ENCODE data around the gene EGFL8.

Gene EGFL8

DNA sequence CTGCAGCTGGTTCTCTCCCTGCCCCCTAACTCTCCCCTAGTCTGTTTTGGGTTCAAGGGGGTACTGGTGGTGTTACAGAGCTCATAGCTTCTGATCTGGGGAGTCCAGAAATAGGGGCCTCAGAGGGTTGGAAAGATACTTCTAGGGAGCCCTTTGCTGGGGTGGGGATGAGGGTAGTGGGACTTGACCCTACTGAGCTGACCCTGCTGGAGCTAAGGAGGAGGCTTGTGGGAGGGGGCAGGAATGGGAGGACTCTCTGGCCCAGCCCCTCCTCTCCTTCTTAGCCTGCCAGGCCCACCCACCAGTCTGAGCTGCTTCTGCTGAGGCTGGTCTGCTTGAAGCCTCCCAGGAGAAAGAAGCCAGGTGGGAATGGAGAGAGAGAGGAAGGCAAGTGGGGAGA is at the start of gene EGFL8:
EGFL8 (plus strand) TSS at position 301 of the 400 bp plus-strand sequence. CDS start 1,571 bp downstream, outside the sequence.
- in situ Hi-C loops (cut with HindIII; ENCODE audit: low pct_ligation_motif_present, low pct_unique_long_range_greater_than_20kb, low sequenced_read_pairs), result no loop called here
- no peak for DNase-seq

DNA sequence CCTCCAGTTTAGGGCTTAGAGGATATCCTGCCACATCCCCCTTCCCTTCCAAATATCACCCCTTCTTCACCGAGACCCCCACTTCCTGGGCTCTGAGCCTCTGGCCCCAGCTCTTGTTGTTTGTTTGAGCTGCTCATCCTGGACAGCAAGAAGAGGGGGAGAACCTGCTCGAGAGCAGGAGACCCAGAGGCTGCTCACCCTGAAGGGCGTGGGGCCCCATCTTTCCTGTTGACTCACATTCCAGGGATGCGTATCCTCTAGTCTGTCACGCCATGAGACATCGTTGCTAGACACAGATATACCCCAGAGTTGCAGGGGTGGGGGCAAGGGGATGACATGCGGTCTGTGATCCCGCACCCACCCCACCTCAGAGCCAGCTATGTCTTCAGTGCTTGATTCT is 49.6 kb upstream of the EGFL8 start:
- in situ Hi-C loops (cut with HindIII; ENCODE audit: low pct_ligation_motif_present, low pct_unique_long_range_greater_than_20kb, low sequenced_read_pairs), result no loop called here
- DNase-seq, result no peak

DNA sequence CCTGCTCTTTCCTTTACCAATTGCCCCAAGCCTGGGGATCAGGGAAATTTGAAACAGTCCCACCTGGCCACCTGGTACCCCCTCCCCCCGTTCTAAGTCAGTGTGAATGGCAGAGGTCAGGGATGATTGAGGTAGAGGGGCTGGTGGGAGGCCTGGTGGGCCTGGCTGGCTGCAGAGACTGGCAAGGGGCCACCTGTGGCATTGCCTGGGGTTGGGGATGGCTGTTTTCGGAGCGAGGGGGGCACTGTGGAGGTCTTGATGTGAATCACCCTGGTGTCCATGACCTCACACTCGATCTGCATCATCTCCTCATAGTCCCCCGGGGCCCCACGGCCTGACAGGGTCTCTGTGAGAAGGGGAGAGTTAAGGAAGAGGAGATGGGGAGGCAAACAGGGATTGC is 48.8 kb upstream of the EGFL8 start:
- DNase-seq, result no peak
- in situ Hi-C loops (cut with HindIII; ENCODE audit: low pct_ligation_motif_present, low pct_unique_long_range_greater_than_20kb, low sequenced_read_pairs), result no loop called here

DNA sequence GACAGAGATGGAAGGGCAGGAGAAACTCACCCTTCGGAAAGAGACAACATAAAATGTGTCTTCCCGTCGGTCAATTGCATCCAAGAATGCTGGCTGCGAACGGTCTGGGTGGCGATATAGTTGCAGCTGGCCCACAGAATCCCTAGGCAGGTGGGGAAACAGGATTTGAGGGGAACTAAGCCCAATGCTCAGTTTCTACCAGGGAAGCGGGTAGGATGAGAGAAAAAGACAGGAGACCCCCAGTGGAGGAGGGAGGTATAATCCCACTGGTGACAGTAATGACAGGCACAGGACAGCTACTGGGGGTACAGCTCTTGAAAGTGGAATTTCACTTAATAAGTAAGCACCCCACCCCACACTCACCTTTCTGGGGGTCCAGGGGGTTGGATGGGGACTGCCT is 47.7 kb upstream of the EGFL8 start:
- in situ Hi-C loops (cut with HindIII; ENCODE audit: low pct_ligation_motif_present, low pct_unique_long_range_greater_than_20kb, low sequenced_read_pairs), result no loop called here
- no peak for DNase-seq

DNA sequence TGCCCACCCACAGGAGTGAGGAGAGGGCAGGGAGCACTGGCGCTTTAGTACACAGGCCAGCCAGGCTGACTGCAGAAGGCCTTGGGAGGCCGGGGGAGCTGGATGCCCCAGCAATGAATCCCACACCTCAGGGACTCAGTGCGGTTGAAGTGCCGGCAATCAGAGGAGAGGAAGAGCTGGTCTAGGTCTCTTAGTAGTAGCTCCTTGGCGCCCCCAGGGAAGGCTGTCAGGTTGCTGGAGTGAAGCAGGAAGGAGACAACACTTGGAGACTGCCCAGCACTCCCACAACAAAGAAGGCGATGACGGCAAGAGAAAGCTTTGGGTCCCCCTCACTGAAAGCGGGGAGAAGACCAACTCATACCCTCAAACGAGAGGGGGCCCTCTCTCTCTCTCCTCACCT is 46.9 kb upstream of the EGFL8 start:
- in situ Hi-C loops (cut with HindIII; ENCODE audit: low pct_ligation_motif_present, low pct_unique_long_range_greater_than_20kb, low sequenced_read_pairs), result no loop called here
- no peak for DNase-seq

DNA sequence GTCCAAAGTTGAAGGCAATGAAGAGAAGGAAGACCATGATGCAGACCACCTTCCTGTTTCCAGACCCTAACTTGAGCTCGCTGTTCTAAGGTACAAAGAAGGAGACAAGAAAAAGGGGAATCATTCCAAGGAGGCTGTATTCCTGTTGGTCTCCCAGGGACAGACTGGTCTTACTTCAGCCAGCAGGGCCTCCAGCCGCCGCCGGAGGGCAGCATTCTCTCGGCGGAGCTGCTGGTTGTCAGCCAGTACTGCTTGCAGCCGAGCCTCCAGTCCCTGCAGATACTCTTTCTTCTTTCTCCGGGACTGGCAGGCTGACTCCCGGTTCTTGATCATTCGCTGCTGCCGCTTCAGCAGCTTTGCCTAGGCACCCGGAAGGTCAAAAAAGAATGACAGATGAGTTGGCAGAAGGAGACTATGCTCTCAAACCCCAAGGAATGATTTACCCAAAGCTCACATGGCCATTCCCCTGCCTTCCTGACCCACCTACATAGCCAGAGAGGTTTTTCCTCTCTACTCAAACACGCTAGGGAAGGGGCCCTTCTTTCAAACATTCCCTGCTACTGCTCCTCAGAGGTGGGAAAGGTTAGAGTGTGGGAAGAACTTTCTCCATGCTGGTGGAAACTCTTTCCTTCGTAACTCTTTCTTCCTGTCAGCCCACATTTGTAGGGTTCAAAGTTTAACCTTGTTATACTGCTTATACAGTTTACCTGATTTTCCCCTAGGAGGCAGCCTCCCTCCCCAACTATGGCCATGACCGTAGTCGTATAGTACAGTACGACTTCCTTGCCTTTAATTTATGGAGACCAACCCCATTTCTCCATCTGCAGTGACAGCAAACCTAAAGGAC is 45.4 kb upstream of the EGFL8 start:
- peak; percentile 82 for DNase-seq
- in situ Hi-C loops (cut with HindIII; ENCODE audit: low pct_ligation_motif_present, low pct_unique_long_range_greater_than_20kb, low sequenced_read_pairs), result no loop called here

DNA sequence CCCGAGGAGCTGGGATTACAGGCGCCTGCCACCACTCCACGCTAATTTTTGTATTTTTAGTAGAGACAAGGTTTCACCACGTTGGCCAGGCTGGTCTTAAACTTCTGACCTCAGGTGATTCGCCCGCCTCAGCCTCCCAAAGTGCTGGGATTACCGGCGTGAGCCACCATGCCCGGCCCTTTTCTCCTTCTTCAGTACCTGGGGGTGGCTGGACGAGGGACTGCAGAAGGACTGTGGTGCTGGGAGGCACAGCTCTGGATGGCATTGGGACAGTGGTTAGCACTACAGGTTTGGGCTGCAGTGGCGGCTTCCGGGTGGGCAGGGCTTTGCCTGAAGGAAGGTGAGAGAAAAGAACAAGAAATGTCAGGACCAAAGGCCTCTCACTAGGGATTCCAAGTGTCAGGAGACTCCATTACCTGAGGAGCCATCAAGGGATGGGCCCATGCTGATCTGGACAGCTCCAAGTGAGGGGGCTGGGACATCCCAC is 43.8 kb upstream of the EGFL8 start:
- in situ Hi-C loops (cut with HindIII; ENCODE audit: low pct_ligation_motif_present, low pct_unique_long_range_greater_than_20kb, low sequenced_read_pairs), result no loop called here
- no peak for DNase-seq

DNA sequence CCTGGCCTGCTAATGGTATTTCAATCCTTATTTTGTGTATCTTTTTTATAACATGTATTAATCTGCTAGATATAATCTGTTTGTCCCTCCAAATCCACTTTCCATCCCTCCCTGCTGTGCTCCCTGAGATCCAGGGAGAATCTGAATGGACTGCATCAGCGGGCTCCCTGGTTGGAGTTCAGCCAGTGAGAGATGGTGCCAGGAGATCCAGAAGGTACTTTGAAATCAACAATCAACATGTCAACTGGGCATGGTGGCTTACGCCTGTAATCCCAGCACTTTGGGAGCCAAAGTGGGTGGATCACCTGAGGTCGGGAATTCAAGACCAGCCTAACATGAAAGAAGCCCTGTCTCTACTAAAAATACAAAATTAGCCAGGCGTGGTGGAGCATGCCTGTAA is 40.7 kb upstream of the EGFL8 start:
- in situ Hi-C loops (cut with HindIII; ENCODE audit: low pct_ligation_motif_present, low pct_unique_long_range_greater_than_20kb, low sequenced_read_pairs), result no loop called here
- DNase-seq, result no peak

DNA sequence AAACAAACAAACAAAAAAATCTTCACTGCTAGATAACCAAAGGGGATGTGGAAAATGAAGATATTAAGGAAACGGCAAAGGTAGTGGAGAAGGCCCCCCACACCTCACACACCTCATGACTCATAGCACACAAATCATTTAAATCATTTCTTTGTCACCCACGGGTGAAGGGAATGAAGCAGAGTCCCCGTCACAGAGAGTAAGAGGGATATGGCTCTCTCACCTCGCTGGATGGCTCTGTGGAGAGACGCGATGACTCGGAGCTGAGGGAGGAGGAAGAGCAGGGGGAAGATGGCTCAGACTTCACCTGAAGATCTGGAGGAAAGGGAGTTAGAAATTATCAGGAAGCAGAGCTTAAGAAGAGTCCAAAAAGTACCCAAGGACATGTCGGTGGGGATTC is 37.5 kb upstream of the EGFL8 start:
- DNase-seq, result no peak
- in situ Hi-C loops (cut with HindIII; ENCODE audit: low pct_ligation_motif_present, low pct_unique_long_range_greater_than_20kb, low sequenced_read_pairs), result no loop called here

DNA sequence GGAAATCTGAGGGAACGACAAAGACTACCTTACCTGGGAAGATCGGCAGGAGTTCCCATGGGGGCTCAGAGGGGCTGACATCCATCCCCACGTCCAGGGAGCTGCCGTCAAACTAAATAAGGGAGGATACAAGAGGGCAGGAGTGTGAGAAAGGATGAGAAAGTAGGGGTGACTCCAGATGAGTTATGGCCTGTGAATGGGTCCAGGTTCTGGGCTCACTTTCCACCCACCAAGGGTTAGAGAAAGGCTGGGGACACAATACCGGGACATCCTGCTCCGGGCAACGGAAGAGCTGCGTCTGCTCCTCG is 37.0 kb upstream of the EGFL8 start:
- in situ Hi-C loops (cut with HindIII; ENCODE audit: low pct_ligation_motif_present, low pct_unique_long_range_greater_than_20kb, low sequenced_read_pairs), result no loop called here
- no peak for DNase-seq

DNA sequence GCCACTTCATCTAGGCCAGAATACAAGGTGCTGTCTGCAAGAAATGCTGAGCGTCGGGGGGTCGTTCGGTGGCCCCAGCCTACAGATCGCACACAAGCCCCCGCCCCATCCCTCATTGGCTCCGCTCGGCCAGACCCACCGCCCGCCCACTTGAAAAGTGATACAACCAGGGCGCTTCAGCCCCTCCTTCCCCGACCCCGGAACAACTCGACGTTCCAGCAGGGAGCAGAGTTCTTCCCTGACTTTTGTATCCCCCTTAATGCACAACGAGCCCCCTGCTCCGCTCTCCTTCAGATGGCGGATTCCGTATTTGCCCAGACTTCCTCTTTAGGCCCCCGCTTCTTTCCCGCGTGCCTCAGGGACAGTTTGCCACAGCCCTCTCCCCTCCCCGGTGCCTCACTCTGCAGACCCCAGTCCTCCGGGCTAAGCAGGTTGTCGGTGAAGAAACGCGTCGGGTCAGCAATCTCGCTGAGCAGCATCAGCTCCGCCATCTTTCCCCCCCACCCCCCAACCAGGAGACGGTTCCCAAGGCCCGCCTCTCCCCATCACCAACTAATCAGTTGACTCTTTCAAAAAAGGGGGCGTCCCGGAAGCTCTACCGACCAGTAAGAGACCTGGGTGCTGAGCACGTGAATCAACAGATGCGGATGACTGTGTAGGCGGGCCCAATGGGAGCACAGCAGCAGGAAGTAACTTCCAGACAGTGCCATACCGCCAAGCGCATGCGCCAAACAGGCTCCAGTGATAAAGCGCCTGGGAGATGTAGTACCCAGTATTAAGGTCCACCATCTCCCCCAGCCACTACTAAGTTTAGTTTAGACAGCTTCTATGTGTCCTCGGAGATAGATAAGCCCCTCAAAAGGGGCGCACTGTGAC is 36.4 kb upstream of the EGFL8 start, which contains the start of gene ATF6B:
ATF6B (minus strand) TSS at position 530 of the 876 bp plus-strand sequence; CDS start at position 491, 39 bp downstream.
- peak; percentile 98 for DNase-seq
- in situ Hi-C loops (cut with HindIII; ENCODE audit: low pct_ligation_motif_present, low pct_unique_long_range_greater_than_20kb, low sequenced_read_pairs), result no loop called here

DNA sequence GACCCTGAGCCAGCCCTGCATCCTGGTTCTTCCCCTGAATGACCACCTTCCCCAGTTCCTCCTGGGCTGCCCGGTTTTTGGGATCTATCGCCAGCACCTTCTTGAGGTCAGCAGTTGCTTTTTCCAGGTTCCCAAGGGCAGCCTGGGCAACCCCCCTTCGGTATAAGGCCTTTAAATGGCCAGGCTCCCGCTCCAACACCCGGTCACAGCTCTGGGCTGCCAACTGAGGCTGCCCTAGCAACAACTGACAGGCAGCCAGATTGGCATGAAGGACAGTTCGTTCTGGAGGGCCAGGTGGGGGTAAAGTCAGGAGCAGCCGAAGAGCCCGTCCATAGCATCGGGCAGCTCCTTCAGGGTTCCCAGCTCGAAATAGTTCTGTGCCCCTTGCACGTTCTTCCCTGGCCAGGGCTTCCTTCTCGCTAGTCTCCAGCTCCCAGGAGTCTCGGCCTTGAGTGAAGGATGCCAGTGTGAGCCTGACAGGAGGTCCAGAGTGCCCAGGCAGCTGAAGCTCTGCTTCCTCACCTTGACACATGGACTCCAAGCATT is 35.6 kb upstream of the EGFL8 start:
- no peak for DNase-seq
- in situ Hi-C loops (cut with HindIII; ENCODE audit: low pct_ligation_motif_present, low pct_unique_long_range_greater_than_20kb, low sequenced_read_pairs), result no loop called here

DNA sequence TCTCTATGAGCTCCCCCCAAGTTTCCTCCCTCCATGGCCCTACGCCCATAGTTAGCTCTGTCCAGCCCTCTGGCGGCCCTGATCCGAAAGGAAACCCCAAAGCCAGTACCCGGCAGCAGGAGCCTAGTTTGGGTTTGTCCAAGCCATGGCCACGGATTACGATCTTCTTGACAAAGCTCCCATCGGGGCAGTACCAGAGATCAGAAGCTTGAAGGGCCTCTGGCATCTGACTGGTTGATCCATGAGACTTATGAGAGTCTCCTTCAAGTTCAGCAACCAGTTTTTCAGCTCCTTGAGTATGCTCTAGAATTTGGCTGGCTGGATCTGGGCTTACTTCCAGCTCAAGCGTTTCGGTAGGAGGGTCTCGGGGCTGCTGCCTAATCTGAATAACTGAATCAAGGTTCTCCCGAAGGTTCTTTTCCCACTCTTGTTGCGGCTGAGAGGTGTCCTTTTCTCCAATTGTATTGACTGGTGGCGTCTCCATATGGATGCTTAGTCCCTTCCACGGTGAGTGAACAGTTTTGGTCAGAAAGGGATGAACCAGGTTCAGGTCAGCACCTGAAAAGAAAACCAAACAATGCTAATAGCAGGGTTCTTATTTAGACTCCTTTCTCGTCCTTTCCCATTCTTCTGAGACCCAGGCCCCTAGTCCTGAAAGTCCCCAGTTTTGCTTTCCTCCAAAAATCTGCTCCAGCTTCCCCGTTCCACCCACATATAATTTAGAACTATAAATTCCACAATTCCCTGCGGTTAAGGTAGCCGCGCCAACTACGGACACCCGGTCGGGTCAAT is 34.9 kb upstream of the EGFL8 start:
- in situ Hi-C loops (cut with HindIII; ENCODE audit: low pct_ligation_motif_present, low pct_unique_long_range_greater_than_20kb, low sequenced_read_pairs), result no loop called here
- DNase-seq, result no peak

DNA sequence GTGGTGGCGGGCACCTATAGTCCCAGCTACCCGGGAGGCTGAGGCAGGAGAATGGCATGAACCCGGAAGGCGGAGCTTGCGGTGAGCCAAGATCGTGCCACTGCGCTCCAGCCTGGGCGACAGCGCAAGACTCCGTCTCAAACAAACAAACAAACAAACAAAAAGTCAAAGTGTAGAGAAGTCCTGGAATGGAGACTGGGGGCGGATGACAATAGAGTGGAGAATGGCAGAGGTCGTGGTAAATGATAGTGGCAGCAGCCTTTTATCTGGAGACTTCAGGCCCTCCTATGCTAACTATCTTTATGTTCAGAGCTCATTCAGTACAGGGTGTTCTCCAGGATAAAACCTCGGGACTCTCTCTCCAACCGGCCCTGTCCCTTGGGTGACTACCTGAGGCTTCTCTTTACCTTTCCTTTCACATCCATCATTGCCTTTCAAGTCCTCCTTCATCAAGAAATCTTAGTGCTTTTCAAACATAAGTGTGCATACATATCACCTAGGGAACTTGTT is 32.9 kb upstream of the EGFL8 start:
- no peak for DNase-seq
- in situ Hi-C loops (cut with HindIII; ENCODE audit: low pct_ligation_motif_present, low pct_unique_long_range_greater_than_20kb, low sequenced_read_pairs), result no loop called here

DNA sequence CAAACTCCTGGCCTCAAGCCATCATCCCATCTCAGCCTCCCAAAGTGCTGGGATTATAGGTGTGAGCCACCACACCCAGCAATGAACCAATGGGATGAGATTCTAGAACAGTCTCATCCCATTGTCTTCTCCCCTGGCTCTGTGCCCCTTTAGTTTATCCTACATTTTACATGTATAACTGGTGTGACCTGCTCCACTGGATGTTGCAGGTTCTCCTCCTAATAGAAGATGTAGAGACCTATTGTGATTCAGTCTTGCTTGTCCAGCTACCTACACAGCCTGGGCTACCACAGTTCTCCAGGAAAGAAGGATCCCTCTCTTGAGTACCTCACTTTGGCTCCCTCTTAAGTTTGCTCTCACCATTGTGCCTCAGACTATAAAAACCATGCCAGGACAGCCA is 32.3 kb upstream of the EGFL8 start:
- in situ Hi-C loops (cut with HindIII; ENCODE audit: low pct_ligation_motif_present, low pct_unique_long_range_greater_than_20kb, low sequenced_read_pairs), result no loop called here
- DNase-seq, result no peak

DNA sequence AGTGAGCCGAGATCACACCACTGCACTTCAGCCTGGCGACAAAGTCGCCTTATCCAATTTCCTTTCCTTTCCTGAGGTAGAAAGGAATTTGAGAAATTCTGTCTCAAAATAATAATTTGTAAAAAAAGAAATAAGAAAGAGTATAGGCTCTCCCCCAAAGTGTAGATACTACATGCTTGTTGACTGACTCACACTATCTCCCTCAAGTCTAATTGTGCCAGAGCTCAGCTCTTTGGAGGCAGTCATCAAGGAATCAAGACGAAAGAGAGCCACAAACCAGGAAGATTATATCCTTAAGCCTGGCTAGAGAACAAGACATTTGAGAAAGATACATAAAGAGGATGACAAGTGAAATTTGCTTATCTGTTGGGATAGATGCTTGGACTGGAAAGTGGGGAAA is 30.6 kb upstream of the EGFL8 start:
- no peak for DNase-seq
- in situ Hi-C loops (cut with HindIII; ENCODE audit: low pct_ligation_motif_present, low pct_unique_long_range_greater_than_20kb, low sequenced_read_pairs), result no loop called here

DNA sequence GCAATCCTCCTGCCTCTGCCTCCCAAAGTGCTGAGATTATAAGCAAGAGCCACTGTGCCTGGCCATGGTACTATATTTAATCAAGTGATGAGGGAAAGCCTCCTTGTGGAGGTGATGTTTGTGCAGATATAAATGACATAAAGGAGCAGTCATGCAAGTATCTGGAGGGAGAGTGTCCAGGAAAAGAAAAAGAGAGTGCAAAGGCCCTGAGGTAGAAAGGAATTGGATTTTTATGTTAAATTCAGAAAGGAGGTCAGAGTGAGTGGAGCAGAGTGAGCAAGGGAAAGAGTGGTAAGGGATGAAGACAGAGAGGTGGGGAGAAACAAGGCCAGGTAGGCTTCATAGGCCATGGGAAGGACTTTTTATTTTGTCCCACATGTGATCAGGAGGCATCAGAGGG is 26.9 kb upstream of the EGFL8 start:
- in situ Hi-C loops (cut with HindIII; ENCODE audit: low pct_ligation_motif_present, low pct_unique_long_range_greater_than_20kb, low sequenced_read_pairs), result no loop called here
- DNase-seq, result no peak

DNA sequence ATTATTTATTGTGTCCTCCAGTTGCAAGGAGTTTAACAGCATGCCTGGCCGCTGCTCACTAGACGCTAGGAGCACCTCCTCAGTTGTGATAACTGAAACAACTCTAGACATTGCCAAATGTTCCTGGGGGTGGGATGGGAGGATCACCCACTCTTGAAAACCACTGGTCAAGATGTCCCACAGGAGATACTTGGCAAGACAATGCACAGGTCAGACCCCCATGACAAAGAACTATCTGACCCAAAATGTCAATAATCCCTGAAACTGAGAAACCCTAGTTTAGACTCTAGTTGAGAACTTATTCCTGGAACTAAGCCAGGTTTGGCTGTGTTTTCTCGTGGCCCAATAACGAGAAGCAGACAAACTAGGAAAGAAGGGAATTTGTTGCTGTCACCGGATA is 24.8 kb upstream of the EGFL8 start:
- DNase-seq, result no peak
- in situ Hi-C loops (cut with HindIII; ENCODE audit: low pct_ligation_motif_present, low pct_unique_long_range_greater_than_20kb, low sequenced_read_pairs), result no loop called here
